Activated CD8-positive, alpha-beta T cell treated with anti-CD3 and anti-CD28 coated beads for 36 hours (primary cell): ENCODE measurements around the gene BFSP1. TPM values are rescaled to one million over a fixed set of nuclear protein-coding genes. Genes with fewer than 3 reads are reported as not detected.

Experiments used
- ATAC-seq: fragments of 200-7000 bp; cut with Tn5 transposase; one replicate; pipeline ENCODE4 v1.10.0; 2021; ENCODE audit warnings: mild to moderate bottlenecking, moderate library complexity
- CTCF ChIA-PET: fragments of 350-600 bp; sonication (Branson Sonifier 250); formaldehyde crosslinking; loops from one replicate; lab custom pipeline; 2021; ENCODE audit warnings: antibody characterized with exemption; lab: Charles Lee
- POLR2A ChIA-PET: fragments of 350-600 bp; sonication (Branson Sonifier 250); formaldehyde crosslinking; loops from one replicate; lab custom pipeline; 2021; ENCODE audit warnings: antibody characterized with exemption; lab: Charles Lee
- DNase-seq: peaks from one replicate; pipeline ENCODE4 v3.0.0-alpha.2; 2020
- H3K27ac Mint-ChIP-seq: one replicate; pipeline ENCODE4 v1.8.0; 2021; ENCODE audit warnings: mild to moderate bottlenecking, mixed read lengths
- H3K27me3 Mint-ChIP-seq: one replicate; pipeline ENCODE4 v1.8.0; 2021; ENCODE audit warnings: mixed read lengths
- H3K36me3 Mint-ChIP-seq: one replicate; pipeline ENCODE4 v1.8.0; 2021; ENCODE audit warnings: low read depth, mixed read lengths
- H3K4me1 Mint-ChIP-seq: one replicate; pipeline ENCODE4 v1.8.0; 2021; ENCODE audit warnings: low read depth, mixed read lengths
- H3K4me3 Mint-ChIP-seq: one replicate; pipeline ENCODE4 v1.8.0; 2021; ENCODE audit warnings: mild to moderate bottlenecking, moderate library complexity, mixed read lengths
- H3K9me3 Mint-ChIP-seq: one replicate; pipeline ENCODE4 v1.8.0; 2021; ENCODE audit warnings: mixed read lengths
- intact Hi-C: fragments of 100-400 bp; cut with micrococcal nuclease; formaldehyde crosslinking; loops from one replicate; pipeline ENCODE4 v1.10.0; 2022
- total RNA-seq, 2 experiments: library from RNA; stranded (reverse); gene quantifications; one replicate each; pipeline ENCODE4 v1.2.3, GENCODE V29; 2021
- TF ChIP-seq, protein P1 (sequence below): fragments of 200-600 bp; IDR thresholded peaks from one replicate; pipeline ENCODE4 v1.8.0; 2022; ENCODE audit warnings: antibody characterized with exemption, mild to moderate bottlenecking

The BFSP1 gene
- total RNA-seq, 2 experiments from 2014 or later, result 0.18 TPM

DNA sequence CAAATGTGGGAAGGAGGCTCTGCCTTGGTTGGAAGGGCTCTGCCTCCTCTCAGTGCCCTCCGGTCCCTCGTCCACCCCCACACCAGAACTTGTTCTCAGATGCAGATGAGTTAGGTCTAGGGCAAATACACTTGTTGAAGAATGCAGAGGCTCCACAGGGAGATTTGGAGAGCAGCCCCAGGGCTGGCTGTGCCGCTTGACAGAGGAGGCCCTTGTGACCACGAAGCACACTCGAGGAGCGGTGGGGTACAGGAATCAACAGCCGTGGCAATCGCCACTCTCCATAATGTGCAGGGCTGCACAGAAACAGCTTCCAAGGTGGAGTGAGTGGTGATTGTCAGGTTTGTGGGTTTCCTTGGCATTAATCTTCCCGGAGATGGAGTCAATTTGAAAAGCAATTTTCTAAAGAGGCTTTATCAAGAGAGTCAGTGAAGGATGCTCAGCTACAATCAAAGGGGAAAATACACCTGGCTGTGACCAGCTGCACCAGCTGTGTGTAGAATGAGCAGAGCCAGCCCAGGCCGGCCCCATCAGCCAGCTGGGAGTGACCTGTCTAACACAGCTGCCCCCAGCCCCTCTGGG, 59.5 kb downstream of the BFSP1 start:
- POLR2A ChIA-PET, result no interaction called here
- TF ChIP-seq, protein P1, sequence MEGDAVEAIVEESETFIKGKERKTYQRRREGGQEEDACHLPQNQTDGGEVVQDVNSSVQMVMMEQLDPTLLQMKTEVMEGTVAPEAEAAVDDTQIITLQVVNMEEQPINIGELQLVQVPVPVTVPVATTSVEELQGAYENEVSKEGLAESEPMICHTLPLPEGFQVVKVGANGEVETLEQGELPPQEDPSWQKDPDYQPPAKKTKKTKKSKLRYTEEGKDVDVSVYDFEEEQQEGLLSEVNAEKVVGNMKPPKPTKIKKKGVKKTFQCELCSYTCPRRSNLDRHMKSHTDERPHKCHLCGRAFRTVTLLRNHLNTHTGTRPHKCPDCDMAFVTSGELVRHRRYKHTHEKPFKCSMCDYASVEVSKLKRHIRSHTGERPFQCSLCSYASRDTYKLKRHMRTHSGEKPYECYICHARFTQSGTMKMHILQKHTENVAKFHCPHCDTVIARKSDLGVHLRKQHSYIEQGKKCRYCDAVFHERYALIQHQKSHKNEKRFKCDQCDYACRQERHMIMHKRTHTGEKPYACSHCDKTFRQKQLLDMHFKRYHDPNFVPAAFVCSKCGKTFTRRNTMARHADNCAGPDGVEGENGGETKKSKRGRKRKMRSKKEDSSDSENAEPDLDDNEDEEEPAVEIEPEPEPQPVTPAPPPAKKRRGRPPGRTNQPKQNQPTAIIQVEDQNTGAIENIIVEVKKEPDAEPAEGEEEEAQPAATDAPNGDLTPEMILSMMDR, result no peak
- no peaks in the 10 kb centered on the region for H3K36me3 Mint-ChIP-seq
- H3K4me1 Mint-ChIP-seq, result no peaks in the 10 kb centered on the region
- H3K27me3 Mint-ChIP-seq, result no peaks in the 10 kb centered on the region
- intact Hi-C loops, result no loop called here
- ATAC-seq (no peak), DNase-seq (no peak)
- H3K27ac Mint-ChIP-seq, result no peak overlapping the region
- no peaks in the 10 kb centered on the region for H3K9me3 Mint-ChIP-seq
- H3K4me3 Mint-ChIP-seq, result no peak overlapping the region
- CTCF ChIA-PET, result no interaction called here

DNA sequence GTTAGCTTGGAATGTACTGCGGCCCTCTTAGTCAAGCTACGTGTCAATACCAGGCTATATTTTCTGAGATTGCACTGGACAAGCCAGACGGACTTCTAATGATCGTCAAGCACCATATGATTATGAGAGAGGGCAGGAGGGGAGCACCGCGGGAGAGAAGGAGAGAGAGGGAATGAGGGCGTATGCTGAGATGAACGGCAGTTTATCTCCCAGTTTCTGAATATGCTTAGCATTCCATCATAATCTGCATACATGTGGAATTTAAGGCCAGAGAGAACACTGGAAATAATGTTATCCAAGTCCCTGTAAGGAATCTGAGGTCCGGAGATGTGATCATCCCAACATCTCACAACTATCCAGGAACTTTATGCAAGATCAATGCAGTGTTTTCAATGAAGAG, 60.2 kb downstream of the BFSP1 start:
- POLR2A ChIA-PET, result no interaction called here
- ATAC-seq, result no peak
- intact Hi-C loops, result no loop called here

DNA sequence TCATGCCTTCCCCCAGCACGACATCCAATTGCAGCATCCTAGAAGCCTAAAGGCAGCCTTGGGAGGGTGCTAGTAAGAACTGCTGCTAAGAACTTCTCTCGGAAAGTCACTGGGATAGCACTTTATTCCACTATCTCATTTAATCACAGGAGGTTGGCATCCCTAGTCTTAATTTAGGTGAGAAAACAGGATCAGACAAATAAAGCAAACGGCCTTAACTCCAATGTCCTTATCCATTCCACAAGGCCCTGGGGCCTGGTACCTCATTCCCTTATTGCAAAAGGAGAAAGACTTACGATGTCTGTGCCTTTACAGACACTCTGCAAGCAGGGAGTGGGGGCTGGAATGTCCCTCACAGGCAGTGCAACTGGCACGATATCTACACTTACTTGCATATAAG, 60.7 kb downstream of the BFSP1 start:
- Mint-ChIP-seq H3K27me3 (no peaks in the 10 kb centered on the region), H3K9me3 (no peaks in the 10 kb centered on the region)
- ATAC-seq, result no peak

More for the DNA sequence above, 60.2 kb downstream of the BFSP1 start:
- DNase-seq, result no peak
- Mint-ChIP-seq H3K27ac (no peak overlapping the region), H3K36me3 (no peaks in the 10 kb centered on the region), H3K27me3 (no peaks in the 10 kb centered on the region), H3K4me3 (no peak overlapping the region), H3K9me3 (no peaks in the 10 kb centered on the region), H3K4me1 (no peaks in the 10 kb centered on the region)
- TF ChIP-seq, protein P1, result no peak
- CTCF ChIA-PET, result no interaction called here

DNA sequence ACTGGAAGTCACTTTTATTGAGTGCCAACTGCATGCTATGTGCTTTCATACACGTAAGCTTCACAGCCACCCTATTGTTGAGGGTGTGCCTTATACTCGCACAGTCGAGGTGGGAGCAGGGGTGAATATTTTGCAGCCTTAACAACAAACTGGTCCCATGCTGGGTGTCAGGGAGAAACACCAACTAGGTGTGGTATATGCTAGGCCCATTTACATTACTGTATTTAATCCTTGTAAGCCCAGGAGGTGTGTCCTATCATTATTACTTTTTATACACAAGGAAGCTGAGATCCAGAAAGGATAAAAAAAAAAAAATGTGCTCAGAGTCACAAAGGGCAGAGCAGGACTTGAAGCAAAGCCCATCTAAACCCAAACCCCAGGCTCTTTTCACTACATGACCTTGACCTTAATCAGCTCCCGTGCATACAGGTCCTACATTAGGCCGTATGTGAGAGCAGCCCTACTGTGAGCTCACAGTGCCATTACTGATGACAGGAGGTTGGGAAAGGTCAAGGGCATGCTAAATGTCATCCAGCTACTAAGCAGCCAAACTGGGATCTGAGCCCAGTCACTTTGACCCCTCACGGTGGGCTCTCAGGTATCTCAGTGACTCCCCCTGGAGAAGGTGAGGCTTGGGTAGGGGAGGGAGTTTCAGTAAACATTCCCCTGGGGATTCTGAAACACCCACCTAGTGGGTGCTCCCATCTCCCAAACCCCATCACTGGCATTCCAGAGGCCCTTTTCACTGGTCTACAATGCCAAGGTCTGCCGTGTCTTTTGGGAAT, 61.7 kb downstream of the BFSP1 start:
- TF ChIP-seq, protein P1, result no peak
- DNase-seq (no peak), ATAC-seq (no peak)
- POLR2A ChIA-PET, result no interaction called here
- intact Hi-C loops, result no loop called here
- CTCF ChIA-PET, result interaction anchor here (1.2 kb wide), 1 partner anchor 37 kb away, joined by 4 read pairs; no protein-coding TSS in a partner anchor
- no peaks in the 10 kb centered on the region for H3K36me3 Mint-ChIP-seq
- H3K27ac Mint-ChIP-seq, result no peak overlapping the region
- no peaks in the 10 kb centered on the region for H3K9me3 Mint-ChIP-seq
- H3K4me3 Mint-ChIP-seq, result no peak overlapping the region
- H3K4me1 Mint-ChIP-seq, result no peaks in the 10 kb centered on the region
- no peaks in the 10 kb centered on the region for H3K27me3 Mint-ChIP-seq

More for the DNA sequence above, 60.7 kb downstream of the BFSP1 start:
- H3K4me1 Mint-ChIP-seq, result no peaks in the 10 kb centered on the region
- no peak overlapping the region for H3K4me3 Mint-ChIP-seq
- ChIA-PET POLR2A (no interaction called here), CTCF (no interaction called here)
- no peak overlapping the region for H3K27ac Mint-ChIP-seq
- DNase-seq, result no peak
- intact Hi-C loops, result no loop called here
- TF ChIP-seq, protein P1, result no peak
- no peaks in the 10 kb centered on the region for H3K36me3 Mint-ChIP-seq
